Measurements from ENCODE around the gene FMNL1. TPM values are rescaled to one million over a fixed set of nuclear protein-coding genes. Genes with fewer than 3 reads are reported as not detected.

Gene FMNL1
- total RNA-seq, 5 donors from 2014 or later (not counting 1 experiment from before 2014, with no cell fraction given) = 362 to 473 (median 457) TPM

DNA sequence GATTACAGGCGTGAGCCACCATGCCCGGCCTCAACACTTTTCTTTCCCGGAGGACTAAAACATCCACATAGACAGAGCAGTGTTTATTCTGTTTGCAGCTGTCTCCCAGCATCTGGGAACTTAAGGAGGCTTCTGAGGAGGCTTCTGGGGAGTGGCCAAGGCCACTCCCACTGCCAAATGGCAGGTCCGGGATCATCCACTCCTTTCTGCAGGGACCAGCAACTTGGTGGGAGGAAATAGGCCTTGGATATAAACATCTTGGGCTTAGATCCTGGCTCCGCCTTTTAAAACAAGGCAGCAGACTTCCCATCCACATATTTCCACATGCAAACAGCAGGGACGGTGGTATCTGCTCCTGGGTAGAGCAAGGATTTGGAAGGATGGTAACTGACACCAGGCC, 54.3 kb downstream of the FMNL1 start:
- WGBS (ENCODE audit: insufficient coverage) = 95% methylated on average over 3 of the region's 6 CpGs
- no peak overlapping the region for H3K27ac Mint-ChIP-seq

GRCh38 chr17:45277216-45277849, 55.6 kb downstream of the FMNL1 start:
- H3K36me3 ChIP-seq (ENCODE audit: control insufficient read depth in 2 of 2, extremely low read depth in 1 of 2, insufficient read depth in 1 of 2, low read length in 1 of 2) = peaks cover 11 to 39% of the 10 kb centered on the region in 2 donors

More for the DNA sequence above, 54.3 kb downstream of the FMNL1 start:
- DNase-seq (no peak), ATAC-seq (replicated peaks in 1 of 4) (no peak)
- Mint-ChIP-seq H3K9me3 (no peaks in the 10 kb centered on the region), H3K4me3 (no peak overlapping the region), H3K4me1 (peaks cover 9 to 11% (median 9%) of the 10 kb centered on the region in 3 donors), H3K27me3 (no peaks in the 10 kb centered on the region), H3K36me3 (peaks cover 25% of the 10 kb centered on the region)
- Histone ChIP-seq H3K36me3 (ENCODE audit: control insufficient read depth in 2 of 2, extremely low read depth in 1 of 2, insufficient read depth in 1 of 2, low read length in 1 of 2) (peaks cover 11 to 38% of the 10 kb centered on the region in 2 donors), H3K27me3 (replicated peaks in 1 of 2; ENCODE audit: control insufficient read depth in 2 of 2, extremely low read depth in 1 of 2, insufficient read depth in 2 of 2, low read length in 1 of 2) (no peaks in the 10 kb centered on the region), H3K9me3 (no peaks in the 10 kb centered on the region), H3K4me3 (ENCODE audit: control insufficient read depth in 1 of 2, extremely low read depth in 1 of 2, low read length in 1 of 2) (no peak overlapping the region), H3K4me1 (ENCODE audit: control insufficient read depth in 1 of 2, extremely low read depth in 1 of 2, insufficient read depth in 2 of 2, low read length in 2 of 2) (peaks cover 0 to 6% of the 10 kb centered on the region in 2 experiments), H3K27ac (ENCODE audit: low read length) (no peak overlapping the region)
- CTCF ChIA-PET = interaction anchor here (0.7 to 5.2 kb wide), 14 partner anchors 19 to 1384 kb away, joined by 3 to 57 read pairs (median 4); partner anchors contain the start of gene MAP3K14 (in 1 of the 2)
- POLR2A ChIA-PET = no interaction called here

GRCh38 chr17:45277992-45278391, 56.3 kb downstream of the FMNL1 start:
- Histone ChIP-seq H3K27me3 (replicated peaks in 1 of 2; ENCODE audit: control insufficient read depth in 2 of 2, extremely low read depth in 1 of 2, insufficient read depth in 2 of 2, low read length in 1 of 2) (no peaks in the 10 kb centered on the region), H3K4me3 (ENCODE audit: control insufficient read depth in 1 of 2, extremely low read depth in 1 of 2, low read length in 1 of 2) (no peak overlapping the region), H3K27ac (ENCODE audit: low read length) (no peak overlapping the region), H3K4me1 (ENCODE audit: control insufficient read depth in 1 of 2, extremely low read depth in 1 of 2, insufficient read depth in 2 of 2, low read length in 2 of 2) (peaks cover 0 to 10% of the 10 kb centered on the region in 2 experiments), H3K9me3 (no peaks in the 10 kb centered on the region), H3K36me3 (ENCODE audit: control insufficient read depth in 2 of 2, extremely low read depth in 1 of 2, insufficient read depth in 1 of 2, low read length in 1 of 2) (peaks cover 10 to 41% of the 10 kb centered on the region in 2 donors)
- DNase-seq = no peak
- ChIA-PET CTCF (interaction anchor here (0.5 to 5.2 kb wide), 11 partner anchors 18 to 109 kb away, joined by 3 to 57 read pairs (median 8); partner anchors contain the start of gene MAP3K14 (in 1 of the 2)), POLR2A (interaction anchor here in 1 of 2 donors (0.6 kb wide), 1 partner anchor 19 kb away, joined by 3 read pairs; no protein-coding TSS in a partner anchor)
- Mint-ChIP-seq H3K9me3 (no peaks in the 10 kb centered on the region), H3K4me3 (no peak overlapping the region), H3K36me3 (peaks cover 19% of the 10 kb centered on the region), H3K27ac (no peak overlapping the region), H3K27me3 (no peaks in the 10 kb centered on the region), H3K4me1 (peaks cover 9 to 12% (median 11%) of the 10 kb centered on the region in 3 donors)
- 87% methylated on average over 3 of the region's 7 CpGs for WGBS (ENCODE audit: insufficient coverage)
- no peak for ATAC-seq (replicated peaks in 1 of 4)

More at GRCh38 chr17:45277216-45277849, 55.6 kb downstream of the FMNL1 start:
- CTCF ChIA-PET = interaction anchor here (0.6 to 5.2 kb wide), 18 partner anchors 12 to 1012 kb away, joined by 3 to 57 read pairs (median 4); partner anchors contain the start of genes ACBD4 (in 1 of the 2) and MAP3K14 (in 1 of the 2)
- Mint-ChIP-seq H3K9me3 (no peaks in the 10 kb centered on the region), H3K27me3 (no peaks in the 10 kb centered on the region), H3K27ac (peak overlapping the region; percentile 41), H3K36me3 (peaks cover 22% of the 10 kb centered on the region), H3K4me3 (peak overlapping the region in 1 of 3 donors; percentile 25), H3K4me1 (peaks cover 9 to 11% (median 9%) of the 10 kb centered on the region in 3 donors)
- no peaks in the 10 kb centered on the region for H3K9me3 ChIP-seq
- 61% methylated on average over 13 of the region's 16 CpGs for WGBS (ENCODE audit: insufficient coverage)
- DNase-seq (peak; percentile 76 to 95 (median 88)), ATAC-seq (replicated peaks in 1 of 4) (peak; percentile 93 to 96 (median 94))
- H3K27ac ChIP-seq (ENCODE audit: low read length) = no peak overlapping the region
- peaks cover 0 to 5% of the 10 kb centered on the region in 2 experiments for H3K4me1 ChIP-seq (ENCODE audit: control insufficient read depth in 1 of 2, extremely low read depth in 1 of 2, insufficient read depth in 2 of 2, low read length in 2 of 2)
- no peaks in the 10 kb centered on the region for H3K27me3 ChIP-seq (replicated peaks in 1 of 2; ENCODE audit: control insufficient read depth in 2 of 2, extremely low read depth in 1 of 2, insufficient read depth in 2 of 2, low read length in 1 of 2)
- no peak overlapping the region for H3K4me3 ChIP-seq (ENCODE audit: control insufficient read depth in 1 of 2, extremely low read depth in 1 of 2, low read length in 1 of 2)
- POLR2A ChIA-PET = interaction anchor here in 1 of 2 donors (0.6 to 0.8 kb wide), 3 partner anchors 18 to 35 kb away, joined by 3 to 5 read pairs (median 3); no protein-coding TSS in a partner anchor

- Mint-ChIP-seq H3K36me3 (peaks cover 20% of the 10 kb centered on the region), H3K4me3 (no peak overlapping the region)
- CTCF ChIA-PET = no interaction called here
Observed at GRCh38 chr17:45279898-45280297, 58.2 kb downstream of the FMNL1 start.

GRCh38 chr17:45282683-45283644, 61.3 kb downstream of the FMNL1 start:
- peak in 1 of 4 experiments; percentile 22 for ATAC-seq (replicated peaks in 1 of 4)
- H3K36me3 Mint-ChIP-seq = peaks cover 30% of the 10 kb centered on the region

More at GRCh38 chr17:45279898-45280297, 58.2 kb downstream of the FMNL1 start:
- DNase-seq = no peak
- POLR2A ChIA-PET = no interaction called here
- no peaks in the 10 kb centered on the region for H3K9me3 Mint-ChIP-seq
- Histone ChIP-seq H3K4me1 (ENCODE audit: control insufficient read depth in 1 of 2, extremely low read depth in 1 of 2, insufficient read depth in 2 of 2, low read length in 2 of 2) (peaks cover 0 to 15% of the 10 kb centered on the region in 2 experiments), H3K9me3 (no peaks in the 10 kb centered on the region), H3K36me3 (ENCODE audit: control insufficient read depth in 2 of 2, extremely low read depth in 1 of 2, insufficient read depth in 1 of 2, low read length in 1 of 2) (peaks cover 0 to 47% of the 10 kb centered on the region in 2 donors), H3K4me3 (ENCODE audit: control insufficient read depth in 1 of 2, extremely low read depth in 1 of 2, low read length in 1 of 2) (no peak overlapping the region), H3K27ac (ENCODE audit: low read length) (no peak overlapping the region), H3K27me3 (replicated peaks in 1 of 2; ENCODE audit: control insufficient read depth in 2 of 2, extremely low read depth in 1 of 2, insufficient read depth in 2 of 2, low read length in 1 of 2) (no peaks in the 10 kb centered on the region)
- peaks cover 9 to 13% (median 11%) of the 10 kb centered on the region in 3 donors for H3K4me1 Mint-ChIP-seq
- WGBS (ENCODE audit: insufficient coverage) = 100% methylated on average over 1 of the region's 3 CpGs
- no peaks in the 10 kb centered on the region for H3K27me3 Mint-ChIP-seq
- H3K27ac Mint-ChIP-seq = peak overlapping the region in 1 of 2 donors; percentile 44
- ATAC-seq (replicated peaks in 1 of 4) = no peak

More at GRCh38 chr17:45282683-45283644, 61.3 kb downstream of the FMNL1 start:
- Histone ChIP-seq H3K27ac (ENCODE audit: low read length) (no peak overlapping the region), H3K9me3 (no peaks in the 10 kb centered on the region), H3K4me1 (ENCODE audit: control insufficient read depth in 1 of 2, extremely low read depth in 1 of 2, insufficient read depth in 2 of 2, low read length in 2 of 2) (peaks cover 0 to 10% of the 10 kb centered on the region in 2 experiments), H3K36me3 (ENCODE audit: control insufficient read depth in 2 of 2, extremely low read depth in 1 of 2, insufficient read depth in 1 of 2, low read length in 1 of 2) (peaks cover 2 to 69% of the 10 kb centered on the region in 2 donors), H3K4me3 (ENCODE audit: control insufficient read depth in 1 of 2, extremely low read depth in 1 of 2, low read length in 1 of 2) (no peak overlapping the region), H3K27me3 (replicated peaks in 1 of 2; ENCODE audit: control insufficient read depth in 2 of 2, extremely low read depth in 1 of 2, insufficient read depth in 2 of 2, low read length in 1 of 2) (no peaks in the 10 kb centered on the region)
- H3K27me3 Mint-ChIP-seq = no peaks in the 10 kb centered on the region
- DNase-seq = no peak
- ChIA-PET POLR2A (interaction anchor here in 1 of 2 donors (0.6 kb wide), 2 partner anchors 35 to 110 kb away, joined by 4 to 5 read pairs; no protein-coding TSS in a partner anchor), CTCF (interaction anchor here (0.5 to 1.2 kb wide), 4 partner anchors 29 to 124 kb away, joined by 3 to 4 read pairs (median 4); partner anchors contain the start of gene MAP3K14 (in 1 of the 2))
- H3K9me3 Mint-ChIP-seq = no peaks in the 10 kb centered on the region
- H3K27ac Mint-ChIP-seq = peak overlapping the region; percentile 48 to 52
- peaks cover under 1 to 5% (median 4%) of the 10 kb centered on the region in 3 donors for H3K4me1 Mint-ChIP-seq
- no peak overlapping the region for H3K4me3 Mint-ChIP-seq
- 69% methylated on average over 8 of the region's 21 CpGs for WGBS (ENCODE audit: insufficient coverage)
